Common myeloid progenitor, CD34-positive (primary cell): Measurements from ENCODE around the gene TIMM10.

Experiments used
- CTCF ChIA-PET: fragments of 350-600 bp; sonication (Branson Sonifier 250); formaldehyde crosslinking; loops from one replicate; lab custom pipeline; 2021; ENCODE audit warnings: antibody characterized with exemption; lab: Charles Lee
- POLR2A ChIA-PET: fragments of 350-600 bp; sonication (Branson Sonifier 250); formaldehyde crosslinking; loops from one replicate; lab custom pipeline; 2021; ENCODE audit warnings: antibody characterized with exemption; lab: Charles Lee
- DNase-seq, 3 donors: peaks; one replicate each; pipeline versions ENCODE4 v3.0.0 to v3.0.0-alpha.2; 2013
- H3K27ac ChIP-seq, 2 experiments: 1 replicate in 1 of 2; 2 replicates in 1 of 2; pipeline ENCODE4 v1.7.0; 2013; ENCODE audit warnings: inconsistent platforms in 2 of 2, low read length in 2 of 2, mild to moderate bottlenecking in 2 of 2, low read depth in 1 of 2, moderate library complexity in 1 of 2; ENCODE audit not compliant: severe bottlenecking in 2 of 2, insufficient read depth in 1 of 2, poor library complexity in 1 of 2
- H3K27me3 ChIP-seq, 5 experiments: replicated peaks in 2 of 5; 1 replicate in 3 of 5; 2 replicates in 2 of 5; pipeline versions ENCODE4 v1.6.1 to v1.7.0; 2013; ENCODE audit warnings: low read length in 4 of 5, mild to moderate bottlenecking in 2 of 5, moderate library complexity in 2 of 5, inconsistent platforms in 1 of 5; ENCODE audit not compliant: insufficient read depth in 5 of 5, control insufficient read depth in 4 of 5
- H3K36me3 ChIP-seq, 4 experiments: 1 replicate in 2 of 4; 2 replicates in 2 of 4; pipeline versions ENCODE4 v1.6.1 to v1.7.0; 2013; ENCODE audit warnings: low read length in 3 of 4, control low read depth in 1 of 4, mild to moderate bottlenecking in 1 of 4; ENCODE audit not compliant: control insufficient read depth in 4 of 4, insufficient read depth in 4 of 4
- H3K4me1 ChIP-seq, 4 experiments: 1 replicate in 3 of 4; 2 replicates in 1 of 4; pipeline versions ENCODE4 v1.6.1 to v1.7.1; 2013; ENCODE audit warnings: low read length in 3 of 4, mild to moderate bottlenecking in 3 of 4, control low read depth in 1 of 4, inconsistent platforms in 1 of 4, moderate library complexity in 1 of 4; ENCODE audit not compliant: control insufficient read depth in 4 of 4, insufficient read depth in 4 of 4; ENCODE audit errors: control extremely low read depth in 1 of 4
- H3K4me3 ChIP-seq, 7 experiments: 1 replicate in 4 of 7; 2 replicates in 3 of 7; pipeline versions ENCODE4 v1.5.1 to v1.7.0; 2013; ENCODE audit warnings: mild to moderate bottlenecking in 7 of 7, low read length in 6 of 7, moderate library complexity in 6 of 7, inconsistent platforms in 2 of 7, low read depth in 2 of 7, control low read depth in 1 of 7; ENCODE audit not compliant: insufficient read depth in 4 of 7, control insufficient read depth in 1 of 7; ENCODE audit errors: extremely low read depth in 1 of 7
- H3K9me3 ChIP-seq, 5 experiments: 1 replicate in 4 of 5; 2 replicates in 1 of 5; pipeline versions ENCODE4 v1.6.1 to v1.7.1; 2013; ENCODE audit warnings: low read length in 4 of 5, mild to moderate bottlenecking in 2 of 5, inconsistent platforms in 1 of 5, low read depth in 1 of 5, moderate library complexity in 1 of 5; ENCODE audit not compliant: control insufficient read depth in 4 of 5, insufficient read depth in 2 of 5; ENCODE audit errors: control extremely low read depth in 1 of 5
- WGBS: methylation state at CpG from one replicate; pipeline ENCODE4 v1.1.5; 2013; ENCODE audit not compliant: insufficient coverage; 5-methylcytosine and 5-hydroxymethylcytosine counted together

The TIMM10 gene

GRCh38 chr11:57487920-57488659, 42.5 kb downstream of the TIMM10 start:
- no peaks in the 10 kb centered on the region for H3K9me3 ChIP-seq
- CTCF ChIA-PET, result interaction anchor here (0.7 to 18.0 kb wide), 8 partner anchors 8 to 39 kb away, joined by 3 to 410 read pairs (median 4); partner anchors contain the start of genes SLC43A1 and TIMM10
- no peak overlapping the region for H3K4me3 ChIP-seq
- no peaks in the 10 kb centered on the region for H3K27me3 ChIP-seq
- peaks cover 5 to 73% (median 42%) of the 10 kb centered on the region in 4 experiments for H3K36me3 ChIP-seq
- WGBS, result 96% methylated on average over 3 of the region's 6 CpGs
- DNase-seq, result no peak
- POLR2A ChIA-PET, result no interaction called here
- H3K27ac ChIP-seq, result no peak overlapping the region
- H3K4me1 ChIP-seq, result peaks cover 18 to 31% (median 23%) of the 10 kb centered on the region in 4 experiments

- no peaks in the 10 kb centered on the region for H3K9me3 ChIP-seq
- no peak overlapping the region for H3K27ac ChIP-seq
- H3K4me3 ChIP-seq, result no peak overlapping the region
- H3K36me3 ChIP-seq, result peaks cover 5 to 71% (median 41%) of the 10 kb centered on the region in 4 experiments
- ChIA-PET CTCF (interaction anchor here (0.7 to 18.0 kb wide), 7 partner anchors 8 to 40 kb away, joined by 3 to 410 read pairs (median 5); partner anchors contain the start of genes RTN4RL2 and TIMM10), POLR2A (interaction anchor here (0.6 kb wide), 2 partner anchors 26 to 28 kb away, joined by 3 to 6 read pairs; no protein-coding TSS in a partner anchor)
- peaks cover 0 to under 1% (median 0%) of the 10 kb centered on the region in 5 experiments for H3K27me3 ChIP-seq
- DNase-seq, result no peak
- peaks cover 18 to 40% (median 32%) of the 10 kb centered on the region in 4 experiments for H3K4me1 ChIP-seq
- WGBS, result 96% methylated on average over 12 of the region's 15 CpGs
Observed at GRCh38 chr11:57487021-57487778, 43.4 kb downstream of the TIMM10 start.

- no peak for DNase-seq
- no peak overlapping the region for H3K27ac ChIP-seq
- ChIA-PET CTCF (interaction anchor here (0.6 to 18.0 kb wide), 6 partner anchors 8 to 148 kb away, joined by 3 to 410 read pairs (median 40); partner anchors contain the start of genes P2RX3, RTN4RL2 and TIMM10), POLR2A (no interaction called here)
- H3K27me3 ChIP-seq, result peaks cover 0 to 4% (median 0%) of the 10 kb centered on the region in 5 experiments
- H3K4me1 ChIP-seq, result peaks cover 18 to 47% (median 40%) of the 10 kb centered on the region in 4 experiments
- H3K9me3 ChIP-seq, result no peaks in the 10 kb centered on the region
- no peak overlapping the region for H3K4me3 ChIP-seq
- 96% methylated on average over 8 of the region's 10 CpGs for WGBS
- peaks cover 5 to 57% (median 33%) of the 10 kb centered on the region in 4 experiments for H3K36me3 ChIP-seq
Observed at GRCh38 chr11:57485217-57485990, 45.1 kb downstream of the TIMM10 start.

GRCh38 chr11:57484141-57484710, 46.3 kb downstream of the TIMM10 start:
- H3K9me3 ChIP-seq, result no peaks in the 10 kb centered on the region
- H3K27ac ChIP-seq, result no peak overlapping the region
- H3K4me3 ChIP-seq, result peak overlapping the region in 2 of 7 experiments; percentile 8 to 21
- peak; percentile 49 to 87 (median 83) for DNase-seq
- H3K36me3 ChIP-seq, result peaks cover 2 to 45% (median 29%) of the 10 kb centered on the region in 4 experiments
- POLR2A ChIA-PET, result interaction anchor here (0.6 kb wide), 1 partner anchor 14 kb away, joined by 3 read pairs; no protein-coding TSS in a partner anchor
- peaks cover 0 to 4% (median 0%) of the 10 kb centered on the region in 5 experiments for H3K27me3 ChIP-seq
- 29% methylated on average over 4 of the region's 7 CpGs for WGBS
- peaks cover 18 to 51% (median 40%) of the 10 kb centered on the region in 4 experiments for H3K4me1 ChIP-seq
- CTCF ChIA-PET, result interaction anchor here (0.9 to 11.2 kb wide), 30 partner anchors 7 to 162 kb away, joined by 3 to 211 read pairs (median 5); partner anchors contain the start of genes RTN4RL2 and SLC43A1

- H3K4me3 ChIP-seq, result peak overlapping the region in 4 of 7 experiments; percentile 41 to 74 (median 68)
- WGBS, result no CpG with 5 or more reads among the region's 3 CpGs
- no peaks in the 10 kb centered on the region for H3K9me3 ChIP-seq
- peaks cover 0 to 38% (median 23%) of the 10 kb centered on the region in 4 experiments for H3K36me3 ChIP-seq
- ChIA-PET CTCF (interaction anchor here (0.9 to 11.2 kb wide), 29 partner anchors 8 to 161 kb away, joined by 3 to 211 read pairs (median 5); partner anchors contain the start of genes RTN4RL2 and SLC43A1), POLR2A (no interaction called here)
- no peak for DNase-seq
- H3K4me1 ChIP-seq, result peaks cover 18 to 52% (median 40%) of the 10 kb centered on the region in 4 experiments
- no peak overlapping the region for H3K27ac ChIP-seq
- H3K27me3 ChIP-seq, result peaks cover 0 to 4% (median 0%) of the 10 kb centered on the region in 5 experiments
Observed at GRCh38 chr11:57483562-57483918, 47.0 kb downstream of the TIMM10 start.
